Tongue (tissue), 3 donors: ENCODE data around the gene ERICH6B. TPM values are rescaled to one million over a fixed set of nuclear protein-coding genes. Genes with fewer than 3 reads are reported as not detected.

Source experiments
- DNase-seq: peaks from one replicate; pipeline ENCODE4 v3.0.0-alpha.2; 2015
- small RNA-seq: library from RNA; depleted of rRNA; stranded (forward); fragments of <200 nt; gene quantifications from one replicate; pipeline ENCODE3, GENCODE V24; 2014; ENCODE audit warnings: low replicate concordance
- total RNA-seq: library from RNA; depleted of rRNA; stranded (reverse); fragments of >200 nt; gene quantifications from one replicate; pipeline ENCODE4 v1.2.3, GENCODE V29; 2014

The ERICH6B gene
- total RNA-seq, 1 donor from 2014 or later = not detected

DNA sequence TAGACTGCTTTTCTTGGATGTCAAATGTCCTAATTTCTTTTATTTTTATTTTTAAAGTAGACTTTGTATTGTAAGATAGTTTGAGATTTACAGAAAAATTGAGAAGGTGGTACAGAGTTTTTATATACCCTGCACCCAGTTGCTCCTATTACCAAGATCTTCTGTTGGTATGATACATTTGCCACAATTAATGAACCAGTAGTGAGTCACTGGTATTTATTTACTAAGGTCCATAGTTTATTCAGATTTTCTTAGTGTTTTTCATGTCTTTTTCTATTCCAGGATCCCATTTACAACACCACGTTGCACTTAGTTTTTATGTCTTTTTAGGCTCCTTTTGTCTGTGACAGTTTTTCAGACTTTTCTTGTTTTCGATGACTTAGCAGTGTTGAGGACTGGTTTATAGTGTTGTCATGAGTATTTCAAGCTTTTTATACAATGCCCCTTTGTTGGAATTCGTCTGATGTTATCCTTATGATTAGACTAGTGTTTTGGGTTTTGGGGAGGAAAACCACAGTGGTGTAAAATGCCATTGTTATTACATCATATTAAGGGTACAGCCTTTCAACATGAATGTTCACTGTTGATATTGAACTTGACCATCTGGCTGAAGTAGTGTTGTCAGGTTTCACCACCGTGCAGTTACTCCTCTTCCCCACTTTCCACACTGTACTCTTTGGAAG, 114.9 kb downstream of the ERICH6B start:
- DNase-seq = no peak

- DNase-seq = no peak
Measured at GRCh38 chr13:45496942-45497341, 118.6 kb downstream of the ERICH6B start.

GRCh38 chr13:45492538-45492937, 123.0 kb downstream of the ERICH6B start:
- no peak for DNase-seq

Small RNAs within 50 kb of the gene (small RNA-seq; reads per million reads assigned to genes)
- gene RNA5SP27 (not detected), gene TIMM9P3 (not detected)

Other genes starting within 250 kb of the ERICH6B start
- gene SLC25A30, start 197.4 kb downstream of the ERICH6B start, total RNA-seq = 22.2 TPM
- gene COG3, start 150.8 kb downstream of the ERICH6B start, total RNA-seq = 37.5 TPM
- gene CBY2, start 86.6 kb upstream of the ERICH6B start, total RNA-seq = not detected
- gene SIAH3, start 236.0 kb upstream of the ERICH6B start, total RNA-seq = 0.10 TPM